Right lobe of liver (tissue), 4 donors: ENCODE data around the gene TGFBR3.

Experiments used
- POLR2A ChIP-seq: fragments of 450-650 bp; IDR thresholded peaks from one replicate; pipeline ENCODE4 v1.6.1; 2017; ENCODE audit warnings: antibody characterized with exemption, mild to moderate bottlenecking
- TF ChIP-seq, protein P1 (sequence below), 4 donors: fragments of 200-600 bp in 3 of 4; fragments of 450-650 bp in 1 of 4; IDR thresholded peaks; one replicate each; pipeline versions ENCODE4 v1.5.1 to v1.8.0; 2016 to 2022; ENCODE audit warnings: antibody characterized with exemption in 4 of 4, mild to moderate bottlenecking in 2 of 4
- donor health status: DM: no; HTN: no; CAD: no.
- donor health status: DM: no; HTN: no; CAD: no.
- donor health status: DM: no; HTN: yes; CAD: no.

GRCh38 chr1:91704746-91705145 is 181.2 kb downstream of the TGFBR3 start:
- TF ChIP-seq, protein P1, sequence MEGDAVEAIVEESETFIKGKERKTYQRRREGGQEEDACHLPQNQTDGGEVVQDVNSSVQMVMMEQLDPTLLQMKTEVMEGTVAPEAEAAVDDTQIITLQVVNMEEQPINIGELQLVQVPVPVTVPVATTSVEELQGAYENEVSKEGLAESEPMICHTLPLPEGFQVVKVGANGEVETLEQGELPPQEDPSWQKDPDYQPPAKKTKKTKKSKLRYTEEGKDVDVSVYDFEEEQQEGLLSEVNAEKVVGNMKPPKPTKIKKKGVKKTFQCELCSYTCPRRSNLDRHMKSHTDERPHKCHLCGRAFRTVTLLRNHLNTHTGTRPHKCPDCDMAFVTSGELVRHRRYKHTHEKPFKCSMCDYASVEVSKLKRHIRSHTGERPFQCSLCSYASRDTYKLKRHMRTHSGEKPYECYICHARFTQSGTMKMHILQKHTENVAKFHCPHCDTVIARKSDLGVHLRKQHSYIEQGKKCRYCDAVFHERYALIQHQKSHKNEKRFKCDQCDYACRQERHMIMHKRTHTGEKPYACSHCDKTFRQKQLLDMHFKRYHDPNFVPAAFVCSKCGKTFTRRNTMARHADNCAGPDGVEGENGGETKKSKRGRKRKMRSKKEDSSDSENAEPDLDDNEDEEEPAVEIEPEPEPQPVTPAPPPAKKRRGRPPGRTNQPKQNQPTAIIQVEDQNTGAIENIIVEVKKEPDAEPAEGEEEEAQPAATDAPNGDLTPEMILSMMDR (IDR thresholded peaks at IDR 0.05): no peak
- no peak for TF ChIP-seq POLR2A
